Karpas-422 (cell line): Measurements from ENCODE around the gene ASPN. TPM values are rescaled to one million over a fixed set of nuclear protein-coding genes. Genes with fewer than 3 reads are reported as not detected.
"Not testable (repeated sequence)": the region's sequence is repeated elsewhere in the genome, so short reads cannot be mapped to it uniquely, and the experiment has no call there.

Source experiments
- DNase-seq: peaks from one replicate; pipeline ENCODE4 v3.0.0-alpha.2; 2015
- H2AFZ ChIP-seq: fragments of 200-600 bp; sonication (generic); 2 replicates; pipeline ENCODE4 v1.6.1; 2014; ENCODE audit warnings: antibody characterized with exemption, low read length, mixed read lengths
- H3K27ac ChIP-seq: fragments of 200-600 bp; sonication (generic); 2 replicates; pipeline ENCODE4 v1.5.1; 2014; ENCODE audit warnings: mild to moderate bottlenecking, low read length, moderate library complexity
- H3K27me3 ChIP-seq: fragments of 200-600 bp; sonication (generic); 2 replicates; pipeline ENCODE4 v1.6.1; 2014; ENCODE audit warnings: low read length, mixed read lengths
- H3K36me3 ChIP-seq: fragments of 200-600 bp; sonication (generic); 2 replicates; pipeline ENCODE4 v1.6.1; 2014; ENCODE audit warnings: low read length, mixed read lengths; ENCODE audit not compliant: insufficient read depth
- H3K4me1 ChIP-seq: fragments of 200-600 bp; sonication (generic); 2 replicates; pipeline ENCODE4 v1.6.1; 2014; ENCODE audit warnings: mild to moderate bottlenecking, low read length, mixed read lengths
- H3K4me2 ChIP-seq: fragments of 200-600 bp; sonication (generic); 2 replicates; pipeline ENCODE4 v1.6.1; 2014; ENCODE audit warnings: low read length, low read depth, mild to moderate bottlenecking; ENCODE audit not compliant: poor library complexity, severe bottlenecking
- H3K4me3 ChIP-seq: fragments of 200-600 bp; sonication (generic); 2 replicates; pipeline ENCODE4 v1.5.1; 2014; ENCODE audit warnings: mild to moderate bottlenecking, antibody characterized with exemption, low read length, mixed read lengths
- H3K79me2 ChIP-seq: fragments of 200-600 bp; sonication (generic); 2 replicates; pipeline ENCODE4 v1.6.1; 2014; ENCODE audit warnings: mild to moderate bottlenecking, low read length, mixed read lengths
- H3K9ac ChIP-seq: fragments of 200-600 bp; sonication (generic); 2 replicates; pipeline ENCODE4 v1.6.0; 2014; ENCODE audit warnings: low read length
- H3K9me2 ChIP-seq: fragments of 200-600 bp; sonication (generic), shearing (Covaris generic); replicated peaks from 2 replicates; pipeline ENCODE4 v1.6.0; 2014; ENCODE audit warnings: mild to moderate bottlenecking, low read length, moderate library complexity; ENCODE audit not compliant: insufficient read depth
- H3K9me3 ChIP-seq: fragments of 300-700, 200-600 bp; sonication (generic); 2 replicates; pipeline ENCODE4 v1.6.1; 2014; ENCODE audit warnings: low read length, mixed read lengths
- H4K20me1 ChIP-seq: fragments of 200-600 bp; sonication (generic); 2 replicates; pipeline ENCODE4 v1.6.1; 2014; ENCODE audit warnings: mild to moderate bottlenecking, antibody characterized with exemption, low read length, low read depth; ENCODE audit not compliant: insufficient read depth
- small RNA-seq: library from RNA; depleted of rRNA; stranded (forward); fragments of <200 nt; gene quantifications from one replicate; pipeline ENCODE3, GENCODE V24; 2014
- total RNA-seq: library from RNA; depleted of rRNA; stranded (reverse); fragments of >200 nt; shearing (Covaris generic); gene quantifications from 2 replicates; pipeline ENCODE4 v1.2.3, GENCODE V29; 2014; ENCODE audit warnings: low replicate concordance; rRNA removed

ASPN gene
- total RNA-seq, 1 experiment from 2014 or later, result not detected

DNA sequence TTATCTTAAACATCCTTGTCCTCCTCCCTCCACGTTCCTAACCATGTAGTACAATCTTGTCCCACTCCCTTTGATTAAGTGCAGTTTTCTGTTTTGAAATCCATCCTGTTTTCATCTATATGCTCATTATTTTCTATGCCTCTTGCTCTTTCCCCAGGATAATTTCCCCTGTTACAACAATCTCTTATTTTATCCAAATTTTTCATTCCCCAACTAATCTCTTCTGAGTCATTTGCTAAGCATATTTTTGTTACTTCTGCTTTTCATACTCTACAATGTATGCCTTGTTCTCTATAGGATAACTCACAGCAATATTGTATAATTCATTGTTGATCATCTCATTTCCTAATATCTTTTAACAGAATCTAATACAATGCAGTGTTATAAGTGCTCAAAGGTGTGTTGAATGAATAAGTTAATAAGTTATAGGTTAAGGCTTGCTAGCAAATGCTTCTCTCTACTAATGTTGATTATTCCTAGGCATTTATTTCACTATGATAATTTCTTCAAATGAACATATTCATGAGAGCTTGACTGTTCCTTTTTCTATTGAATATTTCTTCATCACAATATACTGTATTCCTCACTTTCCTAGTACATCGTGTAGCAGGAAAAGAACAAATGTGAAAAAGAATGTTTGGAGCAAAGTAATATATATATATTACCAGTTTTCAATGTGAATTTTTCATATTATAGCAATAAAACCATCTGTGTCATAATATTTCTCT lies 59.5 kb downstream of the ASPN start:
- DNase-seq, result peak; percentile 69
- Histone ChIP-seq H3K79me2 (peaks cover 19% of the 10 kb centered on the region), H3K9me3 (no peaks in the 10 kb centered on the region), H3K27ac (peak overlapping the region; percentile 67), H3K4me1 (peaks cover 45% of the 10 kb centered on the region), H3K27me3 (no peaks in the 10 kb centered on the region), H3K9ac (no peak overlapping the region), H3K9me2 (no peaks in the 10 kb centered on the region), H3K36me3 (no peaks in the 10 kb centered on the region), H4K20me1 (no peaks in the 10 kb centered on the region), H3K4me3 (no peak overlapping the region), H2AFZ (no peak overlapping the region), H3K4me2 (peak overlapping the region; percentile 59)

DNA sequence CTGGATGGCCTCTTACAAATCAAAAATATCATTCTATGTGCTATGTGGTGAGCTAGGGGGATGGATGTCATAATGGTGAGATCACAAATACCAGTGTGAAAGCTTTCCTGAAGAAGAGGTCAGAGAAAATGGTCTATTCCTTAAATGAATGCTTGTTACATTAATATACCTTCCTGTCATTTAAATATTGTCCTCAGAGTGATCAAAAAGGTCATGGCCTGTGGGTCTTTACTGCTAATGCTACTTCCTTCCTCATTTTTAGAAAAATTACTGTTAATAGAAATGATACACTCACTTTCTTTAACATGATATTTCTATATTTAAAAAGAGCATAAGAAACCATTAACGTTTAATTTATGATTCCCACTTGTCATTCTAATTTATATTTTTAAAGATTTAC lies 67.7 kb downstream of the ASPN start:
- peak overlapping the region; percentile 70 for H3K4me2 ChIP-seq
- no peak overlapping the region for H2AFZ ChIP-seq
- H3K27ac ChIP-seq, result peak overlapping the region; percentile 79
- peaks cover 37% of the 10 kb centered on the region for H3K4me1 ChIP-seq
- no peaks in the 10 kb centered on the region for H4K20me1 ChIP-seq
- H3K4me3 ChIP-seq, result 0 out of 2 replicates have a peak overlapping the region, but pooled peaks have one; percentile 11
- no peaks in the 10 kb centered on the region for H3K9me2 ChIP-seq
- peaks cover 35% of the 10 kb centered on the region for H3K79me2 ChIP-seq
- H3K9ac ChIP-seq, result peak overlapping the region; percentile 11; the same call in 1 of the 2 replicates
- no peaks in the 10 kb centered on the region for H3K9me3 ChIP-seq
- H3K36me3 ChIP-seq, result no peaks in the 10 kb centered on the region
- no peaks in the 10 kb centered on the region for H3K27me3 ChIP-seq
- DNase-seq, result peak; percentile 82

DNA sequence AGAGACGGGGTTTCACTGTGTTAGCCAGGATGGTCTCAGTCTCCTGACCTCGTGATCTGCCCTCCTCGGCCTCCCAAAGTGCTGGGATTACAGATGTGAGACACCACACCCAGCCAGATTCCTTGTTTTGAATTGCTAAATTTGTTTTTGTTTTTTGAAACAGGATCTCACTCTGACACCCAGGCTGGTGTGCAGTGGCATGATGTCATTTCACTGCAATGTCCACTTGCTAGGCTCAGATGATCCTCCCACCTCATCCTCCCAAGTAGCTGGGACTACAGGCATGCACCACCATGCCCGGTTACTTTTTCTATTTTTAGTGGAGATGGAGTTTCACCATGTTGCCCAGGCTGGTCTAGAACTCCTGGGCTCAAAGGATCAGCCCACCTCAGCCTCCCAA lies 71.1 kb downstream of the ASPN start:
- H3K4me2 ChIP-seq, H3K4me3 ChIP-seq, H3K9me3 ChIP-seq, H3K27me3 ChIP-seq, H3K9ac ChIP-seq, H4K20me1 ChIP-seq, H3K36me3 ChIP-seq, H2AFZ ChIP-seq, DNase-seq, H3K9me2 ChIP-seq: not testable (repeated sequence)
- Histone ChIP-seq H3K27ac (peak overlapping the region; percentile 64), H3K4me1 (peaks cover 55% of the 10 kb centered on the region), H3K79me2 (peaks cover 59% of the 10 kb centered on the region)

DNA sequence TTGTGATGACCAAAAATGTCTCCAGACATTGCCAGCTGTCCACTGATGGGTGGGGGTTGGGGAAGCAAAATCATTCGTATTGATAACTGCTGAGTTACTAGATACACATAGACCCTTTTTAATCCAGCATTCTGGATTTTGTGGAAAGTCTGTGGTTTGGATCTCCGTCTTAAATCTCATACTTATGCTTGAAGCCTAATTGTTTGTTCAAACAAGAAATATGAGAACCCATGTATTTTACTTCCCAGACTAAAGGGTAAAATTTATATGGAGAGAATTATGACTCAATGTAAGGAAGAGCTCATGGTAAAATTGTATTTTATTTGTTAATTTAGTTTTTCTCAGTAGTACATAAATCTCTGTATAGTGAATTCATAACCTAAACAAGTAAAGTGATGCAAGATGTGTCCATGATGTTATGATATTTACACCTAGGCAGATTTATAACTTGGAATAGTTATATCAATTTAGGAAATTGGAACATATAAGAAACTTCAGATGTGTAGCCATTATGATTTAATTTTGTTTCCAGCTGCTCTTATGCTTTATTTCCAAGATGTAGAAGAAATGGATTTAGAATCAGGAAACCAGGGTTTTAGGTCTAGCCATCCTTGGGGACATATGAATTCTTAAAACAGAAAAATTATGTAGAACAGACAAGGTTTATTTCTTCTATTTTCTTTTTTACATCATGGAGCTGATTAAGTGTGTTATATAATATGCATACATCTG lies 73.4 kb downstream of the ASPN start:
- Histone ChIP-seq H3K4me1 (peaks cover 63% of the 10 kb centered on the region), H3K9ac (no peak overlapping the region), H3K27ac (peak overlapping the region; percentile 42; the same call in 1 of the 2 replicates), H3K27me3 (no peaks in the 10 kb centered on the region), H3K9me2 (no peaks in the 10 kb centered on the region), H3K4me2 (no peak overlapping the region), H2AFZ (no peak overlapping the region), H3K79me2 (peaks cover 66% of the 10 kb centered on the region), H3K4me3 (no peak overlapping the region), H3K9me3 (no peaks in the 10 kb centered on the region), H3K36me3 (no peaks in the 10 kb centered on the region), H4K20me1 (no peaks in the 10 kb centered on the region)
- DNase-seq, result no peak

DNA sequence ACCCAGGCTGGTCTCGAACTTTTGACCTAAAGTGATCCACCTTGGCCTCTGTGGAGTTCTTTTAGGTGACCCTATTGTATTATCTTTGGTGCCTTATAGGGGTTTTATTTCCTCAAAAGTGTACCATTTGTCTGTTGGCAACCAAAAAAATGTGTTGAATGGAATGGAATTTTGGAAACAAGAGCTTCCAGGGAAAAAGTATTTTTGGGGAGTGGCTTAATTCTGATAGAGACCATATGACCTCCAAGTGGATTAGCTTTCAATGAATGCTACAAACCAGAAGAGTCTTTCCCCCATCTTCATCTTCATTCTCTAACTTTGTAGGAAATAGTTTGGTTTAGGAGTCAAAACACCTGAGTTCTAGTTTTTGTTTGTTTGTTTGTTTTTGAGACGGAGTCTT lies 74.5 kb downstream of the ASPN start:
- H3K9ac ChIP-seq, result no peak overlapping the region
- H3K27ac ChIP-seq, result no peak overlapping the region; the same call in 1 of the 2 replicates
- H3K36me3 ChIP-seq, result no peaks in the 10 kb centered on the region
- no peak overlapping the region for H2AFZ ChIP-seq
- no peak for DNase-seq
- no peaks in the 10 kb centered on the region for H3K9me3 ChIP-seq
- no peak overlapping the region for H3K4me3 ChIP-seq
- no peaks in the 10 kb centered on the region for H3K27me3 ChIP-seq
- no peaks in the 10 kb centered on the region for H3K9me2 ChIP-seq
- H3K4me1 ChIP-seq, result peaks cover 65% of the 10 kb centered on the region
- H4K20me1 ChIP-seq, result no peaks in the 10 kb centered on the region
- peaks cover 63% of the 10 kb centered on the region for H3K79me2 ChIP-seq
- H3K4me2 ChIP-seq, result no peak overlapping the region

DNA sequence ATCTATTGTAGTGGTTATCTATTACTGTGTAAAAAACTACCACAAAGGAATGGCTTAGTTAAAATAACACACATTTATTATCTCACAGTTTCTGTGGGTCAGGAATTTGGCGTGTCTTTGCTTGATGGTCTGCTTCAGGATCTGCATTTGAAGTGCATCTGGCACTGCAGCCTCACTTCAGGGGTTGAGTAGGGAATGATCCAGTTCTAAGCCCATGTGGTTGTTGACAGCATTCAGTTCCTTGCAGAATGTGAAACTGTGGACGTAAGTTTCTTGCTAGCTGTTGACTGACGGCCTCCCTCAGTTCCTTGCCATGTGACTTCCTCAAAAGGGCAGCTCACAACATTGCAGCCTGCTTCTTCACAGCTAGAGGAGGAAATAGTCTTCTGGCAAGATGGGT lies 75.8 kb downstream of the ASPN start:
- no peaks in the 10 kb centered on the region for H3K9me2 ChIP-seq
- peak overlapping the region; percentile 67 for H3K4me3 ChIP-seq
- peaks cover 75% of the 10 kb centered on the region for H3K4me1 ChIP-seq
- H3K79me2 ChIP-seq, result peaks cover 66% of the 10 kb centered on the region
- no peaks in the 10 kb centered on the region for H3K36me3 ChIP-seq
- DNase-seq, result peak; percentile 82
- H3K27me3 ChIP-seq, result no peaks in the 10 kb centered on the region
- H3K9ac ChIP-seq, result peak overlapping the region; percentile 80
- H3K4me2 ChIP-seq, result peak overlapping the region; percentile 98
- no peaks in the 10 kb centered on the region for H4K20me1 ChIP-seq
- no peaks in the 10 kb centered on the region for H3K9me3 ChIP-seq
- H2AFZ ChIP-seq, result peak overlapping the region; percentile 66; the same call in 1 of the 2 replicates
- H3K27ac ChIP-seq, result peak overlapping the region; percentile 97

Small RNA genes within 50 kb of the gene (small RNA-seq; reads per million reads assigned to genes)
- not detected for gene MIR4670

Other genes starting within 250 kb of the ASPN start
- gene IARS1, start 188.8 kb downstream of the ASPN start, total RNA-seq, result 247 and 401 TPM in 2 replicates
- gene NOL8, start 157.2 kb downstream of the ASPN start, total RNA-seq, result 47.2 and 53.4 TPM in 2 replicates
- gene CENPP, start 156.6 kb downstream of the ASPN start, total RNA-seq, result 11.0 and 12.6 TPM in 2 replicates
- 3.3 and 16.4 TPM in 2 replicates for gene OGN, start 77.9 kb downstream of the ASPN start, total RNA-seq
- gene OMD, start 58.0 kb downstream of the ASPN start, total RNA-seq, result not detected in 2 replicates
- 0.11 TPM in 1 of 2 replicates, not detected in the other for gene ECM2, start 53.5 kb upstream of the ASPN start, total RNA-seq
- 10.5 and 18.3 TPM in 2 replicates for gene IPPK, start 187.6 kb upstream of the ASPN start, total RNA-seq